NCI-H748 treated with DMSO at 0.1 percent for 48 hours (cell line): ENCODE data around the gene MDFIC2.

Source experiments
- DNase-seq: peaks from one replicate; lab custom pipeline; 2025; lab: John Stamatoyannopoulos, UW

MDFIC2 gene

DNA sequence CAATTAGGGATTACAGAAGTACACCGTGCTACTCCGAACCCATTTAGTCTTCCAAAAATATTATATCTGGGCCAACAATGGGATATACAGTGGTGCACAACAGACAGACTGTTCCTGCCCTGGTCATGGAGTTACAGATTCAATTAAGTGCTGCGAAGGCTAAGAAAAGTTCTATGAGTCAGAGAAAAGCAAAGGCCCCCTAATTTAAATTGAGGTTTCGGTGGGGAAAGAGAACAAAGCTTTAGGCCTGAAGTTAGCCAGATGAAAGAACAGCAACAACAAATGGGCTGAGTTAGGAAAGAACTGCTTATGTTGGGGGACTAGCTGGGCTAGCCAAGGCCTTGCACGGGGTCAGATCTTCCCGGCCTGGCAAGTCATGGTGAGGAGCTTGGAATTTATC is 131.8 kb downstream of the MDFIC2 start:
- no peak for DNase-seq

DNA sequence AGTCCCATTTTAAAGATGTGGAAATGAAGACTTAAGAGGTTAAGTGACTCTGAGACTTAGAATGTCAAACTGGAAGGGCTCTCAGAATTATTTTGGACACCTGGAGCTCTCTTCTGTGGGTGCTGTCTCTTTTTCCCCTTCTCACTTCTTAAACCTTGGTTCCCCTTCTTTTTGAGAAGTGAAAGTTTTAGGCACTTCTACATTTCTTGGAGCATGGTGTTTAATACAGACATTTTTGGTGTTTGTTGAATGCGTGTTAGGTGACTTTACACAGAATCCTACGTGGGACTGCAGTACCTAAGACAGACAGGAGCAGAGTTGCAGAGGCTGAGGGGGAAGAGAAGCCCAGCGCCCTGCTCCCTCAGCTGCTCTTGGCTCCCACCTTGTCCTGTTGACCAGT is 133.3 kb downstream of the MDFIC2 start:
- DNase-seq: no peak

DNA sequence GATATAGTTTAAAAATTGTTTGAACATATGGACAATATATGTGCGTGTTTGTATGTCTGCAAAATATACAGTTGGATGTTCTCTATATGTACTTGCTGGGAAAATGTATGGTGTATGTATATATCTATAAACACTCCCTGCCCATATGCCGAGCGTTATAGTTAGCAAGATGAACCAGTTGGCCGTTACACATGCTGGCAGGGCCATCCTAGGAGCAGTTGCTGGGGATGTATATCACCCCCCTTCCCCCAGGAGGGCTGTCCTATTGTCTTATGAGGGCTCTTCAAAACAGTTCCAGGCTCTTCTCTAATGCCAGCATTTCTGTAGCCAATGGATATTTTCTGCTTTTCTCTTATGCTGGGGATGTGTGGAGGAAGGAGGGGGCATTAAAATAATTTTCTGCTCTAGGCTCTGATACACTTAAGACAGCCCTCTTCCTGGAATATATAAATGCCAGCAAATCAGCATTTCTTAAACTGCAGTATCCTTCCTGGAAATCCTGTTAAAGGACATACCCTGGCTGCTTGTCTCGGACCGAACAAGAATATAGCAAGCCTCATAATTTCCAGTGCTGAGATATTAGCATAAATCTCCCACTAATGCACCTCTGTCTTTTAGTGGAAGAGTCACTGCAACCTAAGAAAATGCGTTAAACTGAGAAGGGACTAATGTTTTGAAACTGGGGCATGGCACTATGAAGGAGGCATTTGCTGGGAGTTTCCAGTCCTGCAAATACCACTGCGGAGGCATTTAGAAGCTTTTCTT is 134.4 kb downstream of the MDFIC2 start:
- DNase-seq: no peak

DNA sequence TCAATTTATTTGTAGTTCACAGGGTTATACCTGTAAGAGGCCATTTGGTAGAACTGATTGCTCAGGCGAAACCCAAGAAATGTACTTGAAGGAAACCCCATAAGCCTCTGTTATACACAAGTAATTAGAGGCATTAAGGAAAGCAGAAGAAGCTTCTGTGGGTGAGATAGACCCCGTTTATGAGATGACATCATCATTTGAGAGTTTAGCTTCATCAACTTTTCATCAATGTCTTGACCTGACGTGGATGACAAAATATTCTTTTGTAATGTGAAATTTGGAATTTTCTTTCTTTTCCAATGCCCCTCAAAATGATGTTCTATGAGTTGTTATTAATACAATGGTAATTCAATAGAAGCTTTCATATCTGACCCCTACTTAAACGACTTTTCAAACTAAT is 136.2 kb downstream of the MDFIC2 start:
- no peak for DNase-seq

DNA sequence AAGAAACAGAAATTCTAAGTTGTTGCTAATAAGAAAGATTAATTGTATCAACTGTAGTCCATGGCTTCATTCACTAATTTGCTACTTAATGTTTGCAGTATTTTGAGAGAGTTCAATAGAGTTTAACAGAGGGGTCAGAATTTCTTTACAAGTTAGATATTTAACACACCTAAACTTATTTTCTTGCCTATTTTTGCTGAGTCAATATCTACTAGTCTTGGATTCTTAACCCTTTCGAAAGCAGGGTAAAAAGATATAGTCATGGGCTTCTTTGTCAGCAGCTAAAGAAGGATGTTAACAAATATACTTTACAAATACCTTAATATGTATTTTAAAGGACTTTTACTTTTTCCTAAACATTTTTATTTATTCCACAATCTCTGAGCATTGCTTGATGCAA is 155.6 kb downstream of the MDFIC2 start:
- no peak for DNase-seq

DNA sequence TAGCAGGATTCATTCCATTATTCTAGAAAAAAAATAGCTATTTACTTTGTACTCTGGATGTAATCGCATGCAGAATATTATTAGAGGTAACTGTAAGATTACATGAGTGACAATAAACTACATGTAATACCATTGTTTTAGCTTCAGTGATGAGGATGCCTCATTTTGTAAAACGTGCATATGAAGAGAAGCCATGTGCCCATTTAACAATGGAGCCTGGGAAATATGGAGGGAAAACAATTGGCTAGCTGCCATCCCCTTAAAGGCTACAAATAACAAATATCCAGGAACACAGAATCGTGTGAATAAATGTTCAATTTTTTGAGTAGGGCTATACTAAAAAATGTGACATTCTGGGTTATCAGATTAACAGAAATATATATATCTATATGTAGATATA is 161.8 kb downstream of the MDFIC2 start:
- DNase-seq: no peak

DNA sequence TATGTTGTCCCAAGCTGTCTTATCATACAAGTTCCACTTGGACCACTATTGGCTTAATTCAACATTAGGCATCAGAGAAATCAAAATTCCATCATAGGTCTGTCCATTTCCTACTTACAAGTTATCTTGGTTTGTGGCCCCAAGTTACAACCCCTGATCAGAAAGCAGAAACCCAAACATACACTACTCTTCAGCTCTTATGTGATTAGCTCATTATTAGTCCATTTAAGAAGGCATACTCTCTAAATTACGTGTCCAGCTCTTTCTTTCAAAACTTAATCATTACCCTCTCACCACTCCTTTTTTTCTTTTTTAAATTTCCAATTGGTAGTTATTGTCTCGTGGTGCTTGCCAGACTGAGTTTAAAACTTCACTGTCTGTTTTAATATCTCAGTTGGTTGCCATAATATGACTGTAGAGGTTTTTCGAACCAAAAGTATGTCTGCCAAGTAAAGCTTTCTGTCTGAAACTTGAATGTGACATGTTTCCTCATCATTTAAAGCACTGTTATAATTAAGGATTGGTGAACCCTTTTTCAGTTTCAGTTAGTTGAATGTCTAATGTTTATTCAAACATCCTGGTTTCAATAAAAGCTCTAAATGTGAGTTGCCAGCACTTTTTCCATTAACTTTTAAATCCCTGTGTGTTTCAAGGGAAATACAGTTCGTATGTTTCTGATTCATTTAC is 162.6 kb downstream of the MDFIC2 start:
- DNase-seq: no peak
